Activated naive CD4-positive, alpha-beta T cell treated with Interleukin-2 at 50 U/mL for 16 hours (primary cell): ENCODE results near the gene GTF2IRD1.
"Not testable (repeated sequence)": the region's sequence is repeated elsewhere in the genome, so short reads cannot be mapped to it uniquely, and the experiment has no call there.

ENCODE experiments used
- DNase-seq: peaks from one replicate; pipeline ENCODE4 v3.0.0-alpha.2; 2020

GTF2IRD1 gene

GRCh38 chr7:74430409-74430808 is 23.3 kb upstream of the GTF2IRD1 start:
- not testable (repeated sequence) for DNase-seq

DNA sequence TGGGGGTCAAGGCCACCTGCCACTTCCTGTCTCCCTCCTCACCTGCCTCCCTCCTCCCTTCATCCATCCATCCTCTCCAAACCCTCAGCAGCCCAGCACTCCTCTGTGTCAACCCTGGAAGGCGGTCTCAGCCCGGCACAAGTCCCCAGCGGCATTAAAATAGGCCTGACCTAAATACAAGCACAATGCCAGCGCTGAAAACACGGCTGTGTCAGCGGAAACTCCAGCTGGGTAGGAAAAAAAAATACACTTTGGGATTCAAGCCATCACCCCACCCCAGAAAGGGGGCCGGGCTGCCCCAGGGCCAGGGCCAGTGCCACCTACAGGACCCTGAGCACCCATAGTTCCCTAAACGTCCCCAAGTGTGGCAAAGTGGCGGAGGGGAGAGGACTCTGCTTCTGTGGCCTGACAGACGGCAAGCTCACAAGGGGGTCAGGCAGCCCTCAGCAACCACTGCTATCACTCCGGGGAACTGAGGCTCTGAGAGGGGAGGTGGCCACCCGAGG is 22.7 kb upstream of the GTF2IRD1 start:
- DNase-seq: no peak

DNA sequence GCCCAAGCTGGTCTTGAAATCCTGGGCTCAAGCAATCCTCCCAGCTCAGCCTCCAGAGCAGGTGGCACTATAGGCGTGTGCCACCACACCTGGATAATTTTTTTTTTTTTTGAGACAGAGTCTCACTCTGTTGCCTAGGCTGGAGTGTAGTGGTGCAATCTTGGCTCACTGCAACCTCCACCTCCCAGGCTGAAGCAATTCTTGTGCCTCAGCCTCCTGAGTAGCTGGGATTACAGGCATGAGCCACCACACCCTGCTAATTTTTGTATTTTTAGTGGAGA is 16.5 kb upstream of the GTF2IRD1 start:
- DNase-seq: not testable (repeated sequence)

- no peak for DNase-seq
These were observed 15.4 kb upstream of the GTF2IRD1 start for GRCh38 chr7:74438327-74438726.

GRCh38 chr7:74439541-74439940 is 14.2 kb upstream of the GTF2IRD1 start:
- no peak for DNase-seq

GRCh38 chr7:74440143-74440542 is 13.6 kb upstream of the GTF2IRD1 start:
- not testable (repeated sequence) for DNase-seq

- DNase-seq: no peak
These were observed 11.9 kb upstream of the GTF2IRD1 start for GRCh38 chr7:74441801-74442200.

DNA sequence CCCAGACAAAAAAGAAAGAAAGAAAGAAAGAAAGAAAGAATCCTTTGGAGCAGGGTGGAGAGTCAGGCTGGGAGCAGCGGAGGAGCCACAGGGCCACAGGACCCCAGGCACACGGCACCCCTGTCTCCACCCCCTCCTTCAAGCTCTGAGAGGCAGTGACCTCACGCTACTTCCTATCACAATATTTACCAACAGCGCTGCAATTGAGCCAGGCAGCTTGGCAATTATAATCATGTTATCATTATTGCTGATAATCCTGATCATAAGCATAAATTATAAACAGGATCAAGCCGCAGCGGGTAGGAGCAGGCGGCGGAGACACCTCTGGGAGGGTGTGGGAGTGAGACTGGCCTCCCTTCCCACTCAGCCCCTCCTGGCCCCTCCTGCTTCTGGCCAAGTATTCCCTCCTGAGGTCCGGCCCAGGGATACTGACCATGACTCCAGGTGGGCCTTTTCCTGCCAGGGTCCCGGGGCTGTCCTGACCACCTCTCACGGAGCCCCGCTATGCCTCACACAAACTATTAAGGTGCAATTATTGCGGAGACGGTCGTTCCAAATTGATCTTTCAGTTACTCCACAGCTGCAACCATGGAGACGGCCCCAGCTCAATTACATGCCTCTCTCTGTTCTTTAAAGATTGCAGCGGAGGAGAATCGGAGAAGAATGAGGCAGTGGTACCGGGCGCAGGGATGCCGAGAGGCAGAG is 10.0 kb upstream of the GTF2IRD1 start:
- no peak for DNase-seq

DNA sequence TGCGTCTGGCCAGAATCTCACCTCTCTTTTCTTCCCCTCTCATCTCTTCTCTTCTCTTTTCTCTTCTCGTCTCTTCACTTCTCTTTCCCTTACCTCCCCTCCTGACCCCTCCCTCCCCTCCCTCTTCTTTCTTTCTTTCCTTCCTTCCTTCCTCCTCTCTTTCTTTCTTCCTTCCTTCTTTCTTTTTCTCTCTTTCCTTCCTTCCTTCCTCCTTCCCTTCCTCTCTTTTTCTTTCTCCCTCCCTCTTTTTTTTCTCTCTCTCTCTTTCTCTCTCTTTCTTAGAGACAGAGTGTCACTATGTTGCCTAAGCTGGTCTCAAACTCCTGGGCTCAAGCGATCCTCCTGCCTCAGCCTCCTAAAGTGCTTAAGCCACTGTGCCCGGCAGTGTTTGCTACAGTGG is 4.6 kb upstream of the GTF2IRD1 start:
- DNase-seq: no peak

DNA sequence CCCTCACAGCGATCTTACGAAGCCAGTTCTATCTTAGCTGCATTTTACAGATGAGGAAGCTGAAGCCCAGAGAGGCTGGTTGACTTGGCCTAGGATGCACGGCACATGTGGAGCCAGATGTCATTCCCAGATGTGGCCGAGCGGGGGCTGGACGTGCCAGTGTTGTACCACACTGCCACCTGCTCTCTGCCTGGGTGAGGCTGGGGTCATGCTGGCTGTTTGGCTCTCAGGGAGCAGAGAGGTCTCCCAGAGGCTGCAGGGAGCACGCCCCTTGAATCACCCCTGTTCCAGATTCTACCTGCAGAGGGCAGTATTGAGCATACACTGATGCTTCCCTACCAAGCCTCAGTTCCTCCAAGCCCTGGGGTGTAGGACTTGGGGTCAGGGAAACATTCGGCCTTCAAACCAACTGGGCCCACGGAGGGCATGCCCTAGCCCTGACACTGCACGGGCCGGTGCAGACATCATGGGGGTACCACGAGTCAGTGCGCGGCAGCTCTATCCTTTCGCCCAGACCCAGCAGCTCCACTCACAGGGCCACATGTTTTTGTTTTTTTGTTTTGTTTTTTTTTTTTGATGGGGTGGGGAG is 3.8 kb upstream of the GTF2IRD1 start:
- peak; percentile 69 for DNase-seq

- no peak for DNase-seq
These were observed 871 bp upstream of the GTF2IRD1 start for GRCh38 chr7:74452748-74453321.

DNA sequence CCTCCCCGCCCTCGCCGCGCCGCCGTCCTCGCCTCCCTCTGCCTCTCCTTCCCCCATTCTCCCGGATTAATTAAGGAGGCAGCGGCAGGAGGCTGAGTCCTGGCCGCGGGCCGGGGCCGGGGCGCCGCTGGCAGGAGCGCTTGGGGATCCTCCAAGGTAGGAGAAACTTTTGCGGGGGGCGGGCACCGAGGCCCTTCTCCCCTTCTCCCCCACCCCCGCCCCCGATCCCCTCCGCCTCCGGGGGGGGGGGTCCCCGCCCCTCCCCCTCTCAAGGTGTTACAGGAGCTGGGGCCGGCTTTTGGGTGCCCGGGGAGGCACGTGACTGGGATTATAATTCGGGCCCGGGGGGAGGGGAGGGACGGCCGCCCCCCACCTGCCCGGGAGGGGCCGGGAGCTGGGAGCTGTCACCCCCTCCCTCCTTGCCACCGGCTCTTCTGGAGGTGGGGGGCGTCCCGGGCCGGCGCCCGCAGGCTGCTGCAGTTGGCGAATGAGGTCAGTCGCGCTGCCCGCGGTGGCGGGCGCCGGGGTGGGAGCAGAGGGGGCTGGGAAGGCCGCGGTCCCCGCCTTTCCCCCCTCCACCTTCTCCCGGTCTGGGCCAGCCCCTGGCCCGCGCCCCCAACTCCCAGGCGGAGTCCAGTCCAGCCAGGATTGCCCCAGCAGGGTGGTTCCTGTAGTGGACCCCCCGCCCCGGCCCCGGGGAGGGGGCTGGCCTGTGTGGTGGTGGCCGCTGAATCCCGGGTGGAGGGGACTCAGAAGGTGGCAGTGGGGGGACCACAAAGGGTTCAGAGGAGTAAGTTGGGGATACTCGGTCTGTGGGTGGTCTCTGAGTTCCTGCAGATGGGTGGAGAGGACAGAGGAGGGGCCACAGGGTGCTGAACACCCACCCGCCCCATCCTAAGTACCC is 567 bp downstream of the GTF2IRD1 start:
- peak; percentile 33 for DNase-seq

GRCh38 chr7:74454925-74455288 is 1.2 kb downstream of the GTF2IRD1 start:
- DNase-seq: no peak

GRCh38 chr7:74455291-74455804 is 1.6 kb downstream of the GTF2IRD1 start:
- DNase-seq: no peak

DNA sequence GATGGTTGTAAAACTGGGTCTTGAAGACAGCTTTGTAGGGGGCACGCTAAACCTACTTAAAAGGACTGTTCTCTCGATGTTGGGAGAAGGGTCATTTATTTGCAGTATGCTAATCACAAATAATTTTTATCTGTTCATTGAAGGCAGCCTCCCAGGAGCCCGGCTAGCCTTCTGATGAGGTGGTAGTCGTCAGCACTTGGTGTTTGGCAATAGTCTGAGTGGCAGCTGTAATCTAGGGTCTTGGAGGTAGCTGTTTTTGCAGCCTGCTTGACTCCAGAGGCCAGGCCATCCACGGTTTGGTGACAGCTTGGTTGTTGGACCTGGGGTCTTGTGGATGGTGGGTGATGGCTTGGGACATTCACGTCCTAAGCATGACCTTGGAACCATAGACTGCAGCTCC is 2.2 kb downstream of the GTF2IRD1 start:
- no peak for DNase-seq

- DNase-seq: no peak
These were observed 3.3 kb downstream of the GTF2IRD1 start for GRCh38 chr7:74457007-74457406.

DNA sequence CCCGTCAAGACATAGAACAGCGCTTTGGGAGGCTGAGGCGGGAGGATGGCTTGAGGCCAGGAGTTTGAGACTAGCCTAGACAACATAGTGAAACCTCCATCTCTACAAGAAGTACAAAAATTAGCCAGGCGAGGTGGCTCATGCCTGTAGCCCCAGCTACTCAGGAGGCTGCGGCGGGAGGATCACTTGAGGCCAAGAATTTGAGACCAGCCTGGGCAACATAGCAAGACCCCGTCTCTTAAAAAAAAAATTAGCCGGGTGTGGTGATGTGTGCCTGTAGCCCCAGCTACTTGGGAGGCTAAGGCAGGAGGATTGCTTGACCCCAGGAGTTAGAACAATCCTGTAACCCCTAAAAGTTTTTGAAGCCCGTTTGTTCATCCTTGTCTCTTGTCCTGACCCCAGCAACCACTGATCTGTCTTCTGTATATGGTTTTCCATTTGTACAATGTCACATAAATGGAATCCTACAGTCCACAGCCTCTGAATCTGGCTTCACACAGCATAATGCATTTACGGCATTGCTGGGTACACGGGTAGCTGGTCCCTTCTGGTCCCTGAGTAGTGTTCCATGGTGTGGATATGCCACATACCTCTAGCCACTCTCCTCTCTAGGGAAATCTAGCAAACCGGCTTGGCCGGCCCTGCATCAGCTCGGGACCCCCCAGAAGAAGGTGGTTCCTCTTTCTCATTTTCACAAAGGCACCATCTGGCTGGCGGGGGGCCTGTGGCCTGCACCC is 8.4 kb downstream of the GTF2IRD1 start:
- DNase-seq: no peak

GRCh38 chr7:74462707-74463100 is 9.0 kb downstream of the GTF2IRD1 start:
- DNase-seq: no peak

DNA sequence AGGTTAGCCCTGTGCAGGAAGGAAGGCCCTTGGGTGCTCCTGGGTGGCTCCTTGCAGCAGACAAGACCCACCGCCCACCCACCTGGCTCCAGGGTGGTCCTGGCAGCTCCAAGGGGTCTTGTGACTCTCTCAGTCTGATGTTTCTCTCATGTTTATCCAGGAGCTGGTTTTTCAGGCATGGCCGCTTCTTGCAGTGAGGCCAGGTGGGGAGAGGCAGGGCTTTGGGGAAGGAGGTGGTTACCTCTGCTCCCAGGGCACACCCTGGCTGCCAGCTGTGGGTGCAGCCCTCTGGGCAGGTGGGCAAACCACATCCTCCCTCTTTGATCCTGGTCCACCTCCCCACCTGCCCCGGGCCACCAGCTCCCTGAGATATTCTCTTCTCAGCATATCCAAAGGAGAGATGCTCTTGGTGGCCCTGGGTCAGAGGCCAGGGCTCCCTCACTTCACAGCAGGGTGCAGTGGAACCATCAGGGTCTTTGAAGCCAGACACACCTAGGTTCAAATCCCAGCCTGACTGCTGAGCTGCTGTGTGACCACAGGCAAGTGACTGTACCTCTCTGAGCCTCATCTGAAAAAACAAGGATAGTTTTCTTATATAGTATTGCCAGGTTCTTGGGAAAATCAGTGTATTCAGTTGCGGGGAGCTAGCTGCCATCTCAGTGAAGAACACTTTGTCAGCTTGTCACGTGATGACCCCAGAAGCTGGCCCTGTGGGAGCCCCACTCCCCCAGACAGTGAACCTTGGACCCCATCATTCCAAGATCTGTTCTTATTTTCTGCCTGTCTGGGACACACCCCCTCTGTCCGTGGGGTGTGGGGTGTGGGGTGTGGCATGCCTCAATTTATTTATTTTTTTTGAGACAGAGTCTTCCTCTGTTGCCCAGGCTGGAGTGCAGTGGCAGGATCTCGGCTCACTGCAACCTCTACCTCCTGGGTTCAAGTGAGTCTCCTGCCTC is 11.5 kb downstream of the GTF2IRD1 start:
- DNase-seq: no peak

- no peak for DNase-seq
These were observed 12.6 kb downstream of the GTF2IRD1 start for GRCh38 chr7:74466196-74466813.

DNA sequence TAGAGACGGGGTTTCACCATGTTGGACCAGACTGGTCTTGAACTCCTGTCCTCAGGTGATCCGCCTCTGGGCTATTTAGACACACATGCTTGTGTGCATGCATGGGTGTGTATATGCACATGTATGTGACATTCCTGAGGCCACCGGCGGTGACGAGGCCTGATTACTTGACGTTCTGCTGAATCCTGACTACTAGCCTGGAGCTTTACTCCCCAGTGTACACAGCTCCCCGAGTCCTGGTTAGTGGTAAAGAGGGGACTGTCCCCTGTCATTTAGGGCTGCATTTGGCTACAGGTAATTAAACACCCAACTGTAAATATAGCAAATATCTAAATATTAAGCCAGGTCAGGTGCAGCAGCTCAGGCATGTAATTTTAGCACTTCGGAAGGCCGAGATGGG is 14.2 kb downstream of the GTF2IRD1 start:
- no peak for DNase-seq
